NCI-H146 treated with DMSO at 0.1 percent for 48 hours (cell line): ENCODE results near the gene EFCAB3.
"Not testable (repeated sequence)": the region's sequence is repeated elsewhere in the genome, so short reads cannot be mapped to it uniquely, and the experiment has no call there.

Experiments used
- DNase-seq: peaks from one replicate; lab custom pipeline; 2025; ENCODE audit not compliant: unreplicated experiment; lab: John Stamatoyannopoulos, UW

EFCAB3 gene

DNA sequence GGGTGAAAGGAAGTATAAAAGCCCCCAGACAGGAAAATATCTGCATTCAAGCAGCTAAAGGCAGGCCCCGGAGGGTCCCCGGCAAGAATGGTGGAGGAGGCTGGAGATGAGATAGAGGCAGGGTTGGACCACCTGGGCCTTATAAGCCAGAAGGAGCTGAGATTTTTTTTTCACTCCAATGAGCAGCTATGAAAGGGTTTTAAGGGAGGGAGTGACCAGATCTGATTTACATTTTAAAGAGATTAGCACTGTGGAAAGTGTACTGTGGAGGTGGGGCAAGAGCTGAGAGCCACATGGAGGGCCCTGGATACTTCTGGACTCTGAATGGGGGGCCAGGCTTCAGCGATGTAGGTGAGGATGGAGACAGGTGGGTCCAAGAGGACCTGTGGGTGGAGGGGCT, 84.1 kb downstream of the EFCAB3 start:
- not testable (repeated sequence) for DNase-seq

DNA sequence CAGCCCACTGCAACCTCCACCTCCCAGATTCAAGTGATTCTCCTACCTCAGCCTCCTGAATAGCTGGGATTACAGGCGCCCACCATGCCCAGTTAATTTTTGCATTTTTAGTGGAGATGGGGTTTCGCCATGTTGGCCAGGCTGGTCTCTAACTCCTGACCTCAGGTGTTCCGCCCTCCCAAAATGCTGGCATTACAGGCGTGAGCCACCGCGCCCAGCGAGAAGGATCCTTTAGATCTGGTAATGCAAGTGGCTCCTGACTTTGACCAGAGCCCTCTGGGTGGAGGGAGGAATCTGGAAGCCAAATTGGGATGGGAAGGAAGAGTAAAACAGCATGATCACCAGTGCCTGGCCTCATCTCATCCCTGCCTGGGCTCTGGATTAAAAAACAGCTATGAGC, 84.9 kb downstream of the EFCAB3 start:
- DNase-seq: not testable (repeated sequence)
